GM21717 (cell line): ENCODE measurements around the gene YES1.

ENCODE experiments used
- ATAC-seq: cut with Tn5 transposase; IDR thresholded peaks from one replicate; pipeline ENCODE4 v1.9.1; 2021; ENCODE audit warnings: mild to moderate bottlenecking, moderate library complexity; ENCODE audit not compliant: unreplicated experiment

Gene YES1

DNA sequence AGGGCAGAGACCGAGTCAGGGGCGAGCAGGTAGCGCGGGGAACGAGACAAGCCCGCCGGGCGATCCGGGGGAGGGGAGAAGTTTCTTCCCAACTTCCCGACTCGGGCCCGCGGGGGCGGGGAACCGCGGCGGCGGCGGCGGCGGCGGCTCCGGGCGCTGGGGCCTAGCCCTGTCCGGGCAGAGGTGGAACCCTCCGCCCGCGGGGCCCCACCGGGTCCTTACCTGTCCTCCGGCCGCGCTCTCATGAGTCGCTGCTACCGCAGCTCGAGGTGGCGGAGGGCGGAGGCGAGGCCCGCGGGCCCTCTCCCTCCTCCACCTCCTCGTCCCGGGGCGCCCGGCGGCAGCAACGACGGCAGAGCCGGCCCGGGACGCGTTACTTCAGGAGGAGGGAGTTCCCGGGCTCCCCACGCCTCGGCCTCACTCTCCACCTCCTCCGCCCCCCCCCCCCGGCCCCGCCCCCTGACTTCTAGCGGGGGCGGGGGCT, at the start of gene YES1:
TSS of gene YES1 (minus strand) at position 351 of the 484 bp plus-strand sequence. CDS start 55,415 bp downstream, outside the sequence.
- ATAC-seq, result peak; percentile 26

DNA sequence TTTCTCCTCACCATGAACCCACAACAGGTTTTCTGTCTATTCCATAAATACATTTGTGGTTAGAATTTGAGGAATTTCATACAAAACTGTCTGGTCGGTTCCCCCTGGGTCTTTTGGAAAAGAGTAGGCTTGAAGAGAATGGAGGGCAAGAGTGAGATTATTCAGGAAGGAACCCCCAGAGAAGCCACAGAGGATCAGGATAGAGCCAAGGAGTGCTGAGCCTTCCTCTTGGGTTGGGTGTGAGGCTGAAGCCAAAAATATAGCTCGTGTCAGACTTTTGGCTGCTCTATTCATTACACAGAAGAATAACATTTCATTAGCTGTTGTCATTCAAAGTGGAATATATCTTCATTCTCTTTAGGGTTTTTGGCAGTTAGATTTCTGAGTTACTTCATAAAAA, 45.9 kb upstream of the YES1 start:
- ATAC-seq, result no peak

DNA sequence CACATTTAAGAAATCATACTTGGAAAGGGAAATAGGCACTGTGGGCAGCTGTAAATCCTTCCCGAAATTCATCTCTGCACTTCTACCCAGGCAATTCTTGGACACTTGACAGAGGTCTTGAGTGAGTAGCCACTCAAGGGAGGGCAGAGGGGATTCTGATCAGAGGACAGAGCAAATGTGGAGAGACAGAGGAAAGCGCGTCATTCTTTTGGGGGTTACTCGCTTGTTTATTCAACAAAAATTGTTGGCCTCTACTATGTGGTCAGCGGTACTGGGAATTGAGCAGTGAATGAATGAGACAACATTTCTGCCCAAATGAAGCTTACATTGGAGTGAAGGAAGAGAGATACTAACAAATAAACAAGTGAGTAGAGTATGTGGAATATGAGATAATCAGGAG, 41.4 kb upstream of the YES1 start:
- ATAC-seq, result no peak

DNA sequence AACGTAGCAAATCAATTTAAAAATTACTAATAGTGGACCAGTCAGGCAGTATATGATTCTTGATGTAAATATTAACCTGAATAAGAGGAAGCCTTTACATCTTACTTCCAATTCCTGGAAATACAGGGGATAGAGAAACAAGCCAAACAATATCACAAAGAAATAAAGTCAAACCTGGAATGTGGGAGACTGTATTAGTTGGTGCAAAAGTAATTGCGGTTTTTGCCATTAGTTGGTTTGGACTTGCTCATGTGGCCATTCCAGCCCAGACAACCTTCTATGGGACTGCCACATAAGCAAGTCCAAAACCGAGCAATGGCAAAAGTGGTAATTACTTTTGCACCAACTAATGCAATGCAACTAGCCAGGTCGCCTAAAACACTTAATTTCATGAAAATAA, 38.9 kb upstream of the YES1 start:
- ATAC-seq, result no peak

DNA sequence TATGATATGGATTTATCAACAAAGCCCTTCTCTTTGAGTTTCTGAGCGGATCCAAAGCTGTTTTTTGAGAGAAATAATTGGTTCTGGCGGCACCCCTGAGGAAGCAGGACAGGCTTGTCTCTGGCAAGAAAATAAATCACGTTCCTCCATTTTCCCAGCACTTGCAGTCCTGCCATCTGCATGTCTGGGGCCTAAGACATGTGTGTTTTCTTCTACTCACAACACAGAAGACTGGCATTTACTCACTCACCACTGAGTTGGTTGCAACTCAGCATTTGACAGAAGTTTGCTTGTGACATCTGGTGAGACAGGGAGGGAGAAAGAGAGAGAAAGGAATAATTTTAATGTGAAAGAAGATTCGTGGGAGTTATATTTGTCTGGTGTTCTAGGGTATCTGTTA, 37.0 kb upstream of the YES1 start:
- no peak for ATAC-seq

DNA sequence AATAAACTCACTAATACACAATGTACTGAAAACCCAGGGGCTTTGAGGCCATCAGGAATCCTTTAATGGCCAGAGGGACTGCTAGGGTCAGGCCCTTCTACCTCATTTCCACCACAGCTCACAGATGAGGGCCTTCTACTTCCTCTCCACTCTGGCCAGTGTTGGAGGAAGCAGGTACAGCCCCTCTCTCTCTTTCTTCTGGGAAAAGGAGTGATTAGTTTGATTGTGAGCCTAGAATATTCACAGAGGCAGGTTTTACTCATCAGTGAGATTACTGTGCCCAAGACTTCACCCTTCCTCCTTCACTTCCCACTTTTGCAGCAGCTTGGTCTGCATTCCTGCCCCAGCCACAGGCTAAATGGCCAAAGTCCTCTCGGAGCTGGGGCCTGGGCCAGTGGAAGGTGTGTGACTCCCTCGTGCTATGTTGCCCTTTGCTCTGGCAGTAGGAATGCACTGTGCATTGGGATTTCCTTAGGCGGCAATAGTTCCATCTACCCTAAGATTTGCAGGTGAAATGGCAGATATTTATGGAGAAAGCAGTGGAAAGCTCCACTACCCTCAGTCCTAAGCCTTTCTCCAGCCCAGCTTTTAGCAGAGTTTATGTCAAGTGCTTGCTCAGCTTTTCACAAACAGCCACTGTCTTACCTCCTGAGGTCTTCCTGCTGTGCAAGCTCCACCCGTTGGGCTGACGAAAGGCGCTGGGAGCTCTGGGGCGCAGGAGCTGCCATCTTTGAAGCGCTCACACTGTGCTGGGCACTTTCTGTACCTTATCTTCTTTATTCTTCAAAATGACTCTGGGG, 36.2 kb upstream of the YES1 start:
- ATAC-seq, result no peak

DNA sequence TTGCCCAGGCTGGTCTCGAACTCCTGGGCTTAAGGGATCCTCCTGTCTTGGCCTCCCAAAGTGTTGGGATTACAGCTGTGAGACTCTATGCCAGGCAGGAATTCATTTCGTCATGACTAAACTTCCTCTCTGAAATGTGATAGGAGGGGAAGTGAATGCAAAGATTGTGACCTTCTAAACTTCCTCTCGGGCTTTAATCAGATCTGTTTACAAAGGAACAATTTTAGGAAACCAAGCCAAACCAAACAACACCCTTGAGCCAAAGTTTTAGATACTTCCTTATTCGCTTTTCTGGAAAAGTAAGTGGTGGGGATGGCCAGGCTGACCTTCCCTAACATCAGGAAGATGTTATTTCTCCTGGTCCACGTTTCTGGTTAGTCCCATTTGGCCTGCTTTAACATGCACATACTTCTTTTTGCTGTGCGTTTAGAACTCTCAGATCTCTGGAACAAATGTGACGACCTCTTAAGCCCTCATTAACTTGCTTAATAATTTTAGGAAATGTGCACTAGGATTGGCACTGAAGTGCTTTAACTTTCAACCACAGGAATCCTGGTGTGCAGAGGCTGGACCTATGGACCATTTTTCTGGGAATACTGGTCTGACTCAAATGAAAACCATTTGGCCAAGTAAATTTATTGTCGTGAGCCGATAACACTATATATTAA, 33.2 kb upstream of the YES1 start:
- ATAC-seq, result no peak

DNA sequence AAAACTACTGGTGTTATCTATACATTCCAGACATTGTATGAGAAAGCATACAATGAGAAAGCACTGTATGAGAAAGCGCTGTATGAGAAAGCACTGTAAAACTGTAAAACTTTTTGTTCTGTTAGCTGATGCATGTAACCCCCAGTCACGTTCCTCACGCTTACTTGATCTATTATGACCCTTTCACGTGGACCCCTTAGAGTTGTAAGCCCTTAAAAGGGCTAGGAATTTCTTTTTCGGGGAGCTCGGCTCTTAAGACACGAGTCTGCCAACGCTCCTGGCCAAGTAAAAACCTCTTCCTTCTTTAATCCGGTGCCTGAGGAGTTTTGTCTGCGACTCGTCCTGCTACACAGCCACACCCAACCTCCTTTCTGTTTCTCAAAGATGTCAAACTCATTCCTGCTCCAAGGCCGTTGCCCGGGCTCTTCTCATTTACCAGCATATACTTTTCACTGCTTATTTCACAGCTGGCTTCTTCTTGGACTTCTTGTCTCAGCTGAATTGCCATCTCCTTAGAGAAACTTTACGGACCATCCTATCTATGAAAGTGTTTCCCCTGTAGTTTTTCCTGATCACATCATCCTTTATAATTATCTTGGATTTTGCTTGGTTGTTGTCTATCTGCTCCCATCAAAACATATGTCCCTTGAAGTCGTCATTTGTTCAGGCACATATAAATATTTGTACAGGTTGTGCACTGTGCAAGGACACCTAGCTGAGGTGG, 29.8 kb upstream of the YES1 start:
- no peak for ATAC-seq

DNA sequence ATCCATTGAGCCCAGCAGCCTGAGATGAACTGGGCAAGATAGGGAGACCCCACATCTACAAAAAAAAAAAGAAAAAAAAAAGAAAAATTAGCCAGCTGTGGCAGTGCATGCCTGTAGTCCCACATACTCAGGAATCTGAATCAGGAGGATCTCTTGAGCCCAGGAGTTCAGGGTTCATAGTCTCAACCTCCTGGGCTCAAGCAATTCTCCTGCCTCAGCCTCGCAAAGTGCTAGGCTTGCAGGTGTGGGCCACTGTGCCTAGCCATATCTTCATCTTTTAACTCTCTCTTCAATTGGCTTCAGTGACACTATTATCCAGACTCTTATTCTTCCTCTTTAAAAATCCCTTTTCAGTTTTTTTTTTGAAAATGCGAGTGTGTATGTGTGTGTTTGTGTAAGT, 28.5 kb upstream of the YES1 start:
- no peak for ATAC-seq

DNA sequence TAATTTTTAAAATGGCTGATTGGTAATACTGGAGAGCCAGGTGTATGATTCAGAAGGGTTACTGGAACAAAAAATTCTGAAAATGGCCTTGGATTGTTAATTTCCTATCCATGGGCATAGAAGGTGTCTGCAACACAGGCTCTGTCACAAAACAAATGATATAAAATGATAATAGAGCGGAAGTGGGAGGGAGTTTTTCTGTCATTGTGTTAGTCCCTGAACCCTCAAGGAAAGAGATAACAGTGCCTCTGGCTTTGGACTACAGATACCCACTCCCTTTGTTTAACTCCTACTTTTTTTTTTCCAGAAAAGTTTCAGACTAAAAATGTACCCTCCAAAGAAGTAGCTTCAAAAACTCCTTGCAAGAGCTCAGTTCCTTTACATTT, 28.0 kb upstream of the YES1 start:
- no peak for ATAC-seq

DNA sequence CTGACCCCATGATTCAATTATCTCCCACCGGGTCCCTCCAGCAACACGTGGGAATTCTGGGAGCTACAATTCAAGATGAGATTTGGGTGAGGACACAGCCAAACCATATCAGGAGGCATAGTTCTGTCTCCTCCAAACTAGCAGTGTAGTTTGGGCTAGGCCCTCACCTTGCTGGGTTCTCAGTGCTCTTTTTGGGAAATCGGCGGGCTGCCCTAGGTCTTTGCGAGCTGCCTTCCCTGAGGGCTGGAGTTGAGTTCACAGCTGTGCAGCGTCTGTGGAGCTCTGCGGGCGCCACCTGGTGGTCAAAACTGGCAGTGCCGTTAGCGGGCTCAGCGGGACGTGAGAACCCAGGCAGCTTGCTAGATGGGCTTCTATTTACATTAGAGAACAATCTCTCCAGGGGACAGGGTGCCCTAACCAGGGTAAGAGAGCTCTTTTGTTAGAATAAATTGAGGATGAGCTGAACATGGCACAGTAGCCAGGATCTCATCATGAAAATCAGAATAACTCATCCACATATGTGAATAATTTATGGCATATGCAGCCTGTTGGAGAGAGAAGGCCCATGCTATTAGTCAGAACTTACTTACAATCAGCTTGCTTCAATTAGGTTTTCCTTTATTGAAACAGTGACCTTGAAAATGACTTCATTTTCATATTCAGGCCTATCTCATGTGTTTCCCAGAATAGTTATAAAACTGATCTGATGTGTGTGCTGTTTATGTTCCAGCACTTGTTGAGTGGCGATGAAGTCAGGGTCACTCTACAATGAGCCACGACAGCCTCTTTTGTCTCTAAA, 27.4 kb upstream of the YES1 start:
- ATAC-seq, result peak; percentile 90

DNA sequence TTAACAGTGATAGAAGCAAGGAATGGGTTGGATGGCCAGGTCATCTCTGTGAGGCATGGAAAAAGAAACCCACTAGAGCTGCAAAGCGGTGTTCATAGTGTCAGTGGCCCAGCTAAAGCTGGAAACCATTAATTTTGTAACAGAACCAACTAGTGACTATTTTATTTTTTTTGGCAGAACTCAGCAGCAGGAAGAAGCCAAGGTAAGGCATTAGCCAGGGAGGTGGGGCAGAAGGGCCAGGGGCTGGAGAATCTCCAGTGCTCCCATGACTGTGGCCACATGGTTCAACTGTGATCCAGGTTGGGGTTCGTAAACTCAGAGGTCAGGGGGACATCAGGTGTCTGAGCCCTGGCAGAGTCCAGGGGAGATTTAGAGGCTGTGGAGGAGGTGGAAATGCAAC, 25.9 kb upstream of the YES1 start:
- ATAC-seq, result no peak

DNA sequence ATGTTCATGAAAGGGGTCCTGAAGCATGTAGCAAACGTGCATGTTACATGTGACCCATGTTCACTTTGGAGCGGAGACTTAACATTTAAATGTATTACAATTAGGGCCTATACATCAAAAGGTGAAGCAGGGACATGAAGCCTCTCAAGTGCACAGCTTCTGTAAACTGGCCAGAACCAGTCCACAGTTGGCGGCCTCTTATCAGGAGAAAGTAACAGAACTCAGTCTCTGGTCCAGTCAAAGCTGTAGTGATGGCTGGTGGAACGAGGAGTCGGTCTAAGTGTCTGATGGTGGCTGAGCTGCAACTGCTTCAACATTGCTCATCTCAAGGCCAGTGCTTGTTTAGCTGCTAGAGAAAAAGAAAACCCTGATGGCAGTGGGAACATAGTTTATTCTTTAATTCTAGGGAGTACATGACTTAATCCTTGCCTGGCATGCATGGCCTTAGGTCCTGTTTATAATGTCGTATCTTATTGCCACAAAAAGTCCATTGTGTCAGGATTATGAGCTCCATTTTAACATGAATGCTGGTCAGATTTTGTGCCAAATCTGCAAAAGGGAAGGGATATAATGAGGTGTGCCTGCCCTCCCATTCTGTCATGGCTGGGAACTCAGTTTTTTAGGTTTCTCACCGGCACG, 22.2 kb upstream of the YES1 start:
- ATAC-seq, result no peak

DNA sequence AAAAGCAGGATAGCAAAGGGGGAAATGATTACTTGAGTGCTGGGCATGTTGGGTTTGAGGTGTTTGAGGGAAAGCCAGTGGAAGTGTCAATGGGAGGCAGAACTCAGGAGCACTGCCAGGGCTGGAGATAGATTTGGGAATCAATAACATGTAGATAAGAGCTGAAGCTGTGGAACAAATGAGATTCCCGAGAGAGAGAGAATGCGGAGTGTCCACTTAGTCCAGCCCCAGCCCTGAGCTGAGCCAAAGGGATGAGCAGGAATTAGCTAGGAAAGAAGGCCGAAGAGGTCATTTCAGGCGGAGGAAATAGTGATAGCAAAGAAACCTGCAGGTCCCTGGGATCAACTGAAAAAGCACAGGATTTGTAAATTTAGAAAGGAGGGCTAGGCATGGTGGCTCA, 21.2 kb upstream of the YES1 start:
- ATAC-seq, result no peak

DNA sequence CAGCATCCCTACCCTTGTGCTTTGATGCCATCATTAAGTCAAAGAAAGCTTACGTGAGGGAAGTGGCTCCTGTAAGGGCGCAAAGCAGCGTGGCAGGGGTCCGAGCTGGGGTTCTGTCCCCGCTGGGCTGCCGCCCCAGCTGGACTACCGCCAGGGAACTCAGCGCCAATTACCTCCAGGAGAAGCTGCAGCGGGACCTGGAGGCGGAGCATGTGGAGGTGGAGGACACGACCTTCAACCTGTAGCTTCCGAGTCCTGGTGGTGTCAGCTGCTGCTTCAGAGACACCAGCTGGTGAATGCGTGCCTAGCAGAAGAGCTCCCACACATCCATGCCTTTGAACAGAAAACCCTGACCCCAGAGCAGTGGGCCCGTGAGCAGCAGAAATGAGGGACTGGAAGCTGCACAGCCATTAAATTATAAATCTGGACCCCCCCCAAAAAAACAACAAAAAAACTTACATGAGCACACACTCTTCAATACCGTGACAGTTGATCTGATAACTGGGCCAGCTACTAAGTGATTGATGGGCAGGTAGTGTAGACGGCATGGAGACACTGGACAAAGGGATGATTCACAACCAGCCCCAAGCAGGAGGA, 20.1 kb upstream of the YES1 start:
- ATAC-seq, result no peak

DNA sequence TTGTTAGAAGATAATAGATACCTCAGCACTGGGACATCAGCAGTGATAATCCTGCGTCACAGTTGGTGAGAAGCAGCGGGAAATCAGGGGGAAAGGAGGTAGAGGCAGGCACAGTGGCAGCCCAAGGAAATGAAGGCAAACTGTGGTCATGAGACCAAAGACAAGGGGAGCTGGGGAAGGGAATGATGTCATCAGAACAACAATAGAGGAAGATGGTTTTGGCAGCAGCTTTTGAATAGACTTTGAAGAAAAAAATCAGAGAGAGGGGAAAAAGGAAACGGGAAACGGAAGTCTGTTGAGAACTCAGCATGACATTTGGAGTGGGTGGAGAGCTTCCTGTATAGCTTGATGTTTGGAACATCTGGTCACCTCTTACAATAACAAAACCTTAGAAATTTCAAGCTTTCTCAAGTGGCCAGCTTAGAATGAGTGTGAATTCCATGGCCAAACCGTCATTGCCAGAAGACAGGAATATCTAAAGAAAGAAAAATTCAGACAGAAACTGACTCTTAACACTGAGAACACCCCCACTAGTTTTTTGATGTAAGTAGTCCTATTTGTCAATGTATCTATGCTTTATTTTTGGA, 18.4 kb upstream of the YES1 start:
- peak; percentile 65 for ATAC-seq

DNA sequence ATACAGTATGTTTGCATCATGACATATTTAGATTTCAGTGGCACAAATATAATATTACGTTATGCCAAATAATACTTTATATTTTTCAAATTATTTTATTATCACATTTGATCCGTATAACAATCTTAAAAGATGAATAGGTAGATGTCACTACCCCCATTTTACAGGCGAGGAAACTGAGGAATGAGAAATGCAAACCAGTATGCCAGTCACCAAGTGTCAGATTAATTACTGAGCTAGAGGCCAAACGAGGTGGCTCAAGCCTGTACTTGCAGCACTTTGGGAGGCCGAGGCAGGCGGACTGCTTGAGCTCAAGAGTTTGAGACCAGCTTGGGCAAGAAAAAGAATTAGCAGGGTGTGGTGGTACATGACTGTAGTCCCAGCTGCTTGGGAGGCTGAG, 17.4 kb upstream of the YES1 start:
- no peak for ATAC-seq

DNA sequence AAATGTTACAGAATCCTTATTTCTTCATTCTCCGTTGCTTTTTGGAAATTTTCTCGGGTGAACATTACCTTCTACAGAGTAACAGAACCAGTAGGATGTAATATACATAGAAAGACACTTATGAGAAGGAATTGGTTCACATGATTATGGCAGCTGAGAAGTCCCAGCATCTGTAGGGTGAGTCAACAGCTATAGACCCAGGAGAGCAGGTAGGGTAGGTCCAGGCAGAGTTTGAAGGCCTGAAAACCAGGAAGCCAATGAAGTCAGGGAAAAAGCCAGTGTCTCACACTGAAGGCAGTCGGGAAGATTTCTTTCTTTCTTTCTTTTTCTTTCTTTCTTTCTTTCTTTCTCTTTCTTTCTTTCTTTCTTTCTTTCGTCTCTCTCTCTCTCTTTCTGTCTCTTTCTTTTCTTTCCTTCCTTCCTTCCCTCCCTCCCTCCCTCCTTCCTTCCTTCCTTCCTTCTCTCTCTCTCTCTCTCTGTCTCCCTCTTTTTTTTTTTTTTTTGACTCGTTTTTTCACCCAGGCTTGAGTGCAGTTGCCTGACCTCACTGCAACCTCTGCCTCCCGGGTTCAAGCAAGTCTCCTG, 15.1 kb upstream of the YES1 start:
- no peak for ATAC-seq

DNA sequence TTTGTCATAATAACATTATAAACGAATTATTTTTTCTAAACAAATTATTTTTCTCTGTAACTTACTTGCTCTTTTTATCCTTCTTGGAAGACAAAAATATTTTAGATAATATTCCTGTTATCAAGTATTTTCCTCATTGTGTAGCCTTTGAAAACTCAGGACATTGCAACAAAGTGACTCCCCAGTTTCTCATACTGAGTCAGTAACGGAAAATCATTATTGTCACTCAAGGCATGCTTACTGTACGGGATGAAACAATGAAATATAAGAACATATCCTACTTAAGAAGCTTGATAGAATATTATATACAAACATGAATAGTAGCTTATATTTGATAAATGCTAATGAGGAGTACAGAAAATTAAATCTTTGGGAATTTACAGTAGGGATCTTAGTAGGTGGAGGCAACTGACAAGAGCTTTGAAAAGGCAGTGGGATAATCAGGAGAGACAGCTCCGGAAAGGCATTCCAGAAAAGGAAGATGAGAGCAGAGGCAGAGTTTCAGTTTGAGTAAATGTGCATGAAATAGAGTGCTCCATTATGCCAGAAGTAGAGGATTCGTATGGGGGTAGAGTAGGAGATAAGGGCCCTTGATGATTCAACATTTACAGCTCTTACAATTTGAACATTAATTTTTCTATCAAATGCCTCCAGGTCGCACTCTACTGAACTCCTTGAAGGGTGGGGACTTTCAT, 14.0 kb upstream of the YES1 start:
- ATAC-seq, result no peak
